ENCODE results near the gene CCDC70.

CCDC70 gene

DNA sequence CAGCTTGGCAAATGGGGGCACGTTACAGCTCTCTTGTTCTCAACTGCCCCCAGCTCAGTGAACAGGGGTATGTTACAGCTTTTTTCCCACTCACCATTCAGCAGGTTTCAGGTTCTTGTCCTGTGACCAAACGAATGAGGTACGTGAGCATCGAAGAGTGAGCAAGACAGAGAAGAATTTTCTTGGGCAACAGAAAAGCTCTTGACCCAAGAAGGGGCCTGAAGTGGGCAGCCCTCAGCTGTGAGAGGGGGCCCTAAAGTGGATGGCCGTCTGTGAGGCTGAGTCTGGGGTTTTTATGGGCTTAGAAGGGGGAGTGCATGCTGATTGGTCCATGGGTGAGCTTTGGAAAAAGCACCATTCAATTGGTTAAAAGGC lies 21.4 kb downstream of the CCDC70 start:
- Histone ChIP-seq H3K27me3 (ENCODE audit: control insufficient read depth, insufficient read depth, low read length) (no peaks in the 10 kb centered on the region), H3K36me3 (ENCODE audit: control insufficient read depth, insufficient read depth, low read length) (no peaks in the 10 kb centered on the region), H3K4me3 (ENCODE audit: low read length) (no peak overlapping the region), H3K9me3 (ENCODE audit: control insufficient read depth, insufficient read depth, low read length) (no peaks in the 10 kb centered on the region), H3K27ac (ENCODE audit: low read length) (no peak overlapping the region), H3K4me1 (ENCODE audit: control insufficient read depth, insufficient read depth, low read length) (no peaks in the 10 kb centered on the region)
- WGBS (ENCODE audit: insufficient coverage, insufficient read length): no CpG with 5 or more reads among the region's 5 CpGs
- no peak for DNase-seq (ENCODE audit: low read depth, low spot score)

DNA sequence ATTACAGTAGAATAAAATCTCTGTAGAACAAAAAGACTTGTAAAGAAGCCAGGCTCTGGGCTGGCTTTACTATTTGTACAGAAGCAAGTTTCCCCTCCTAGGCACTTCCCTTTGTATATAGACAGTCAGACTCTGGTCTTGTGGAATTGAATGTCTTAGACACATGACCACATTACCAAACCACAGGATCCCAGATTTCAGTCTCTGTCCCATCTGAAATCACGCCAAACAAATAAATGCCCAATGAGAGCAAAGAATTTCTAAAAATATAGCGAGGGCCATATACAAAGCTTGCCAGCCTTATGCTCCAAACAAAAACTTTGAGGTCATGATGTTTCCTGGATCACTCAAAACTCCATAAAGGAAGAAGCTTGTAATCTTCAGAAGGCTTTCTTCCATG lies 23.9 kb downstream of the CCDC70 start:
- Histone ChIP-seq H3K27ac (ENCODE audit: low read length) (no peak overlapping the region), H3K9me3 (ENCODE audit: control insufficient read depth, insufficient read depth, low read length) (no peaks in the 10 kb centered on the region), H3K27me3 (ENCODE audit: control insufficient read depth, insufficient read depth, low read length) (no peaks in the 10 kb centered on the region), H3K4me3 (ENCODE audit: low read length) (no peak overlapping the region), H3K4me1 (ENCODE audit: control insufficient read depth, insufficient read depth, low read length) (no peaks in the 10 kb centered on the region), H3K36me3 (ENCODE audit: control insufficient read depth, insufficient read depth, low read length) (no peaks in the 10 kb centered on the region)
- DNase-seq (ENCODE audit: low read depth, low spot score): no peak
- WGBS (ENCODE audit: insufficient coverage, insufficient read length): no CpG with 5 or more reads among the region's 2 CpGs

- Histone ChIP-seq H3K4me1 (ENCODE audit: control insufficient read depth, insufficient read depth, low read length) (no peaks in the 10 kb centered on the region), H3K4me3 (ENCODE audit: low read length) (no peak overlapping the region), H3K9me3 (ENCODE audit: control insufficient read depth, insufficient read depth, low read length) (no peaks in the 10 kb centered on the region), H3K27ac (ENCODE audit: low read length) (no peak overlapping the region), H3K27me3 (ENCODE audit: control insufficient read depth, insufficient read depth, low read length) (no peaks in the 10 kb centered on the region), H3K36me3 (ENCODE audit: control insufficient read depth, insufficient read depth, low read length) (no peaks in the 10 kb centered on the region)
- WGBS (ENCODE audit: insufficient coverage, insufficient read length): no CpG with 5 or more reads among the region's 2 CpGs
- DNase-seq (ENCODE audit: low read depth, low spot score): no peak
Observed at GRCh38 chr13:51887468-51887867, 25.7 kb downstream of the CCDC70 start.

DNA sequence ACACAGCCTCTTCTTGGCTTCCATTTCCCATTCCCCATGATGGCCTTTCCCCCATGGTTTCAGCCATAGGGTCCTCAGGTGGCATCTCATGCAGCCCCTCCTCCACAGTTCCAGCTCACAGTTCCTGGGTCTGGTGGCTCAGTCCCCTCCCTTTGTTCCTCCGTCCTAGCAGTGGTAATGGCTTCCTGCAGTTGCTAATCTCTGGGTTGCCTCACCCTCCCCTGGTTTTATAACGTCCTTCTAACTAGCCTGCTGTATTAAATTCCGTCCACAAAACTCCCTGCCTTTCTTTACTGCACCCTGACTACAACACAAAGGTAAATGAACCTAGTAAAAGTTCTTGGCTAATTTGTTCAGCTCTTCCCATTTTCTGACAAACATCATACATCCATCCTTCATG lies 30.9 kb downstream of the CCDC70 start:
- no peak for DNase-seq (ENCODE audit: low read depth, low spot score)
- H3K4me3 ChIP-seq (ENCODE audit: low read length): no peak overlapping the region
- no peak overlapping the region for H3K27ac ChIP-seq (ENCODE audit: low read length)
- no CpG with 5 or more reads among the region's 3 CpGs for WGBS (ENCODE audit: insufficient coverage, insufficient read length)
- no peaks in the 10 kb centered on the region for H3K27me3 ChIP-seq (ENCODE audit: control insufficient read depth, insufficient read depth, low read length)
- no peaks in the 10 kb centered on the region for H3K36me3 ChIP-seq (ENCODE audit: control insufficient read depth, insufficient read depth, low read length)
- peaks cover 1% of the 10 kb centered on the region; the same call in 1 of the 2 replicates for H3K4me1 ChIP-seq (ENCODE audit: control insufficient read depth, insufficient read depth, low read length)
- H3K9me3 ChIP-seq (ENCODE audit: control insufficient read depth, insufficient read depth, low read length): no peaks in the 10 kb centered on the region

DNA sequence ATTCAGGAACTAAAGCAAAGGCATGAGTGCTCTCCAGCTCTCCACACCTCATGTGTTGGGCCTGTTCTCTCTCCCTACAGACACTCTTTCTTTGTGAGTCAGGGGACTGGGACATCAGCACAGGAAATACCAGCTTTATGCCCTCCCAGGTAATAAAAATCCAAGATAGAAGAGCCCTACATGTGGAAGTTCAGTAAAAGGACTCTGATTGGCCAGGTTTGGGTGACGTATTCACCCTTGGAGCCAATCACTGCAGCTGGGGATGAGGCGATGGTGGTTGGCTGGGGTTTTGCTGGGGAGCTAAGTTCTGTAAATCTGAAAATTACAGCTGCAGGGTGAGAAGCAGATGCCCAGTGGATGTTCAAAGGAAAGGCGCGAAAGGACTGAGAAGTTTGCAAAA lies 32.5 kb downstream of the CCDC70 start:
- H3K36me3 ChIP-seq (ENCODE audit: control insufficient read depth, insufficient read depth, low read length): no peaks in the 10 kb centered on the region
- peaks cover 1% of the 10 kb centered on the region; the same call in 1 of the 2 replicates for H3K4me1 ChIP-seq (ENCODE audit: control insufficient read depth, insufficient read depth, low read length)
- H3K4me3 ChIP-seq (ENCODE audit: low read length): no peak overlapping the region
- no peak overlapping the region for H3K27ac ChIP-seq (ENCODE audit: low read length)
- WGBS (ENCODE audit: insufficient coverage, insufficient read length): no CpG with 5 or more reads among the region's 4 CpGs
- DNase-seq (ENCODE audit: low read depth, low spot score): no peak
- no peaks in the 10 kb centered on the region for H3K27me3 ChIP-seq (ENCODE audit: control insufficient read depth, insufficient read depth, low read length)
- H3K9me3 ChIP-seq (ENCODE audit: control insufficient read depth, insufficient read depth, low read length): no peaks in the 10 kb centered on the region

DNA sequence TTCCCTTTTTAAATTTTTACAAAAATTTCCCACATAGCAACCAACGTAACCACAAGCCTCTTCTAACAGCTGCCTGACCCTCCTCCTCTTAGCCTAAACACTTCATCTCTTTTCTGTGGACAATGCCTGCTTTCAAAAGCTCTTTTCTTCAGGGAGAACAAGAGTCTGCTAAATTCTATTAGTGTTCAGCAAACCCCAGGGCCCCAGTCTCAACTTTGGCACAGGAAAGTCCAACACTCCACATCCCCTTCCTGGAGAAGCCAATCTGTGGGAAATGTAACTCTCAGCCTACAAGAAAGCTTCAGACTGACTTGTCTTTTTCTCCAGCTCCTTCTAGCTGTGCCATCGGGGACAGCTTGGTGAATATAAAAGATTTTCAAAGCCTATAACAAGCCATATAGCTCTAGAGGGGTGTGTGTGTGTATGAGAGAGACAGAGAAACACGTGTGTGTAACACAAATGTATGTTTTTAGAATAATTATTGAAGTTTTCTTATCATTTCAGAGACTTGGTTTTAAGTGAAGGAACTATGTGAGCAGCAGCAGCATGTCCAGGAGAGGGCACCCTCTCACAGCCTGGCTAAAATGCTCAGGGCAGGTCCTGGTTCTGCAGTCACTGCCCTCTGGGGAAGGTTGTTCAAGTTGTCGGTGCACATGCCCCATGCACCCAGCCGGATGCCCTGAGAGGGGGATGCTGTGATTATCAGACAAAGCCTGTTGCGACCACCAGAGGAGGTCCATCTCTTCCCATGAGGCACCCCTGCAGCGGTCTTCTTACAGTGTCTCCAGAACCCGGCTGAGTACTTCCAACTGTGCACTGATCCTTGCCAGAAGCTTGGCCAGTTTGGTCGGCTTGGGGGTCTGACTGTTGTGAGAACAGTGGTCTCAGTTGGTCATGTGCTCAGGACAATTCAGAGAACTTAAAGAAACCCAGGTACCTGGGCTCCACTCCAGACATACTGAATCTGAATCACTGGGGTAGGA lies 34.4 kb downstream of the CCDC70 start:
- H3K9me3 ChIP-seq (ENCODE audit: control insufficient read depth, insufficient read depth, low read length): no peaks in the 10 kb centered on the region
- DNase-seq (ENCODE audit: low read depth, low spot score): peak; percentile 43
- H3K27me3 ChIP-seq (ENCODE audit: control insufficient read depth, insufficient read depth, low read length): no peaks in the 10 kb centered on the region
- no CpG with 5 or more reads among the region's 9 CpGs for WGBS (ENCODE audit: insufficient coverage, insufficient read length)
- no peak overlapping the region for H3K4me3 ChIP-seq (ENCODE audit: low read length)
- H3K4me1 ChIP-seq (ENCODE audit: control insufficient read depth, insufficient read depth, low read length): peaks cover 1% of the 10 kb centered on the region; the same call in 1 of the 2 replicates
- no peak overlapping the region for H3K27ac ChIP-seq (ENCODE audit: low read length)
- H3K36me3 ChIP-seq (ENCODE audit: control insufficient read depth, insufficient read depth, low read length): no peaks in the 10 kb centered on the region

- H3K9me3 ChIP-seq (ENCODE audit: control insufficient read depth, insufficient read depth, low read length): no peaks in the 10 kb centered on the region
- H3K36me3 ChIP-seq (ENCODE audit: control insufficient read depth, insufficient read depth, low read length): no peaks in the 10 kb centered on the region
- no peak overlapping the region for H3K27ac ChIP-seq (ENCODE audit: low read length)
- H3K4me1 ChIP-seq (ENCODE audit: control insufficient read depth, insufficient read depth, low read length): no peaks in the 10 kb centered on the region
- no peak for DNase-seq (ENCODE audit: low read depth, low spot score)
- no peak overlapping the region for H3K4me3 ChIP-seq (ENCODE audit: low read length)
- H3K27me3 ChIP-seq (ENCODE audit: control insufficient read depth, insufficient read depth, low read length): no peaks in the 10 kb centered on the region
- no CpG with 5 or more reads among the region's 1 CpG for WGBS (ENCODE audit: insufficient coverage, insufficient read length)
Observed at GRCh38 chr13:51900471-51900870, 38.7 kb downstream of the CCDC70 start.

DNA sequence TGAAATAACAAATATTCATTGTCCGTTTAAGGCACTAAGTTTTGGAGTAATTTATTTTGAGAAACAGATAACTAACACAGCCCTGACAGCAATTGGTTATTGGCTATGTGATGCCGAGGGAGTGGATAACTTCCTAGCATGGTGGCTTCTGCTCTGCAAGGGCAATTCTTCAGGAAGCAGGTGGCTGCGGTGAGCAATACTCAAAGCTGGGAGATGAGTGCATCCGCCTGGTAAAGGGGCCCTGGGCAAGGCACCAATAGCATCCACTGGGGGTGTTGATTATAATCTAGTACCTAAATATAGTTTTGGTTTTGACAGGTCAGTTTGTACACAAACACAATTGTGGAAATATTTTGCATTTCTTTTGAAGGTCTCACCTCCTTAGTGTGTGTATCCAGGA lies 41.0 kb downstream of the CCDC70 start:
- no peak overlapping the region for H3K4me3 ChIP-seq (ENCODE audit: low read length)
- H3K36me3 ChIP-seq (ENCODE audit: control insufficient read depth, insufficient read depth, low read length): no peaks in the 10 kb centered on the region
- WGBS (ENCODE audit: insufficient coverage, insufficient read length): no CpG with 5 or more reads among the region's 4 CpGs

GRCh38 chr13:51905787-51906186 lies 44.0 kb downstream of the CCDC70 start:
- Histone ChIP-seq H3K27ac (ENCODE audit: low read length) (no peak overlapping the region), H3K27me3 (ENCODE audit: control insufficient read depth, insufficient read depth, low read length) (no peaks in the 10 kb centered on the region), H3K9me3 (ENCODE audit: control insufficient read depth, insufficient read depth, low read length) (no peaks in the 10 kb centered on the region), H3K36me3 (ENCODE audit: control insufficient read depth, insufficient read depth, low read length) (no peaks in the 10 kb centered on the region), H3K4me1 (ENCODE audit: control insufficient read depth, insufficient read depth, low read length) (no peaks in the 10 kb centered on the region), H3K4me3 (ENCODE audit: low read length) (no peak overlapping the region)
- no CpG with 5 or more reads among the region's 6 CpGs for WGBS (ENCODE audit: insufficient coverage, insufficient read length)
- no peak for DNase-seq (ENCODE audit: low read depth, low spot score)

More for the DNA sequence above, 41.0 kb downstream of the CCDC70 start:
- no peaks in the 10 kb centered on the region for H3K27me3 ChIP-seq (ENCODE audit: control insufficient read depth, insufficient read depth, low read length)
- H3K27ac ChIP-seq (ENCODE audit: low read length): no peak overlapping the region
- no peaks in the 10 kb centered on the region for H3K4me1 ChIP-seq (ENCODE audit: control insufficient read depth, insufficient read depth, low read length)
- H3K9me3 ChIP-seq (ENCODE audit: control insufficient read depth, insufficient read depth, low read length): no peaks in the 10 kb centered on the region
- DNase-seq (ENCODE audit: low read depth, low spot score): no peak

GRCh38 chr13:51906581-51906980 lies 44.8 kb downstream of the CCDC70 start:
- no peaks in the 10 kb centered on the region for H3K4me1 ChIP-seq (ENCODE audit: control insufficient read depth, insufficient read depth, low read length)
- DNase-seq (ENCODE audit: low read depth, low spot score): no peak
- no peak overlapping the region for H3K27ac ChIP-seq (ENCODE audit: low read length)
- H3K27me3 ChIP-seq (ENCODE audit: control insufficient read depth, insufficient read depth, low read length): no peaks in the 10 kb centered on the region
- no peaks in the 10 kb centered on the region for H3K9me3 ChIP-seq (ENCODE audit: control insufficient read depth, insufficient read depth, low read length)
- no CpG with 5 or more reads among the region's 3 CpGs for WGBS (ENCODE audit: insufficient coverage, insufficient read length)
- H3K36me3 ChIP-seq (ENCODE audit: control insufficient read depth, insufficient read depth, low read length): no peaks in the 10 kb centered on the region
- H3K4me3 ChIP-seq (ENCODE audit: low read length): no peak overlapping the region

Measured in iPS DF 6.9 (cell line).